Activated naive CD4-positive, alpha-beta T cell treated with anti-CD3 and anti-CD28 coated beads for 36 hours (primary cell): Measurements from ENCODE around the gene MICU1. TPM values are rescaled to one million over a fixed set of nuclear protein-coding genes. Genes with fewer than 3 reads are reported as not detected.
"Not testable (repeated sequence)": the region's sequence is repeated elsewhere in the genome, so short reads cannot be mapped to it uniquely, and the experiment has no call there.

Source experiments
- CTCF ChIA-PET: fragments of 350-600 bp; sonication (Branson Sonifier 250); formaldehyde crosslinking; loops from one replicate; lab custom pipeline; 2021; ENCODE audit warnings: antibody characterized with exemption; lab: Charles Lee
- DNase-seq: peaks from one replicate; pipeline ENCODE4 v3.0.0-alpha.2; 2020
- H3K27ac Mint-ChIP-seq: one replicate; pipeline ENCODE4 v1.8.0; 2021; ENCODE audit warnings: mild to moderate bottlenecking, mixed read lengths
- H3K27me3 Mint-ChIP-seq: one replicate; pipeline ENCODE4 v1.8.0; 2021; ENCODE audit warnings: low read depth, mixed read lengths
- H3K36me3 Mint-ChIP-seq: one replicate; pipeline ENCODE4 v1.8.0; 2021; ENCODE audit warnings: low read depth, mixed read lengths
- H3K4me1 Mint-ChIP-seq: one replicate; pipeline ENCODE4 v1.8.0; 2021; ENCODE audit warnings: low read depth, mixed read lengths
- H3K4me3 Mint-ChIP-seq: one replicate; pipeline ENCODE4 v1.8.0; 2021; ENCODE audit warnings: mild to moderate bottlenecking, moderate library complexity, mixed read lengths
- H3K9me3 Mint-ChIP-seq: one replicate; pipeline ENCODE4 v1.8.0; 2021; ENCODE audit warnings: mixed read lengths
- intact Hi-C: fragments of 100-400 bp; cut with micrococcal nuclease; formaldehyde crosslinking; loops from one replicate; pipeline ENCODE4 v1.15.1; 2023
- total RNA-seq, 2 experiments: library from RNA; stranded (reverse); gene quantifications; one replicate each; pipeline ENCODE4 v1.2.3, GENCODE V29; 2021

The MICU1 gene
- total RNA-seq, 2 experiments from 2014 or later, result 40.0 to 41.9 TPM

GRCh38 chr10:72389014-72389413, 236.9 kb downstream of the MICU1 start:
- no peak for DNase-seq
- H3K9me3 Mint-ChIP-seq, result no peaks in the 10 kb centered on the region
- H3K36me3 Mint-ChIP-seq, result peaks cover 2% of the 10 kb centered on the region
- no peaks in the 10 kb centered on the region for H3K4me1 Mint-ChIP-seq
- H3K4me3 Mint-ChIP-seq, result no peak overlapping the region
- H3K27ac Mint-ChIP-seq, result no peak overlapping the region
- H3K27me3 Mint-ChIP-seq, result no peaks in the 10 kb centered on the region
- CTCF ChIA-PET, result no interaction called here
- intact Hi-C loops, result no loop called here

GRCh38 chr10:72388062-72388461, 237.8 kb downstream of the MICU1 start:
- CTCF ChIA-PET, result no interaction called here
- H3K27ac Mint-ChIP-seq, result no peak overlapping the region
- H3K27me3 Mint-ChIP-seq, result no peaks in the 10 kb centered on the region
- no peaks in the 10 kb centered on the region for H3K4me1 Mint-ChIP-seq
- intact Hi-C loops, result no loop called here
- no peak for DNase-seq
- H3K36me3 Mint-ChIP-seq, result no peaks in the 10 kb centered on the region
- no peaks in the 10 kb centered on the region for H3K9me3 Mint-ChIP-seq
- no peak overlapping the region for H3K4me3 Mint-ChIP-seq

GRCh38 chr10:72386916-72387586, 238.8 kb downstream of the MICU1 start:
- no peaks in the 10 kb centered on the region for H3K27me3 Mint-ChIP-seq
- H3K4me1 Mint-ChIP-seq, result no peaks in the 10 kb centered on the region
- no peaks in the 10 kb centered on the region for H3K36me3 Mint-ChIP-seq
- CTCF ChIA-PET, result no interaction called here
- intact Hi-C loops, result no loop called here
- H3K27ac Mint-ChIP-seq, result no peak overlapping the region
- H3K9me3 Mint-ChIP-seq, result no peaks in the 10 kb centered on the region
- no peak for DNase-seq
- H3K4me3 Mint-ChIP-seq, result no peak overlapping the region

GRCh38 chr10:72385724-72386123, 240.2 kb downstream of the MICU1 start:
- no peaks in the 10 kb centered on the region for H3K27me3 Mint-ChIP-seq
- intact Hi-C loops, result no loop called here
- no peak overlapping the region for H3K27ac Mint-ChIP-seq
- no peaks in the 10 kb centered on the region for H3K9me3 Mint-ChIP-seq
- no peaks in the 10 kb centered on the region for H3K4me1 Mint-ChIP-seq
- H3K4me3 Mint-ChIP-seq, result no peak overlapping the region
- H3K36me3 Mint-ChIP-seq, result no peaks in the 10 kb centered on the region
- DNase-seq, result no peak
- CTCF ChIA-PET, result interaction anchor here (0.6 kb wide), 1 partner anchor 372 kb away, joined by 9 read pairs; no protein-coding TSS in a partner anchor

GRCh38 chr10:72384982-72385381, 240.9 kb downstream of the MICU1 start:
- H3K27ac Mint-ChIP-seq, DNase-seq, H3K4me3 Mint-ChIP-seq, CTCF ChIA-PET, H3K9me3 Mint-ChIP-seq, H3K4me1 Mint-ChIP-seq, intact Hi-C loops, H3K36me3 Mint-ChIP-seq, H3K27me3 Mint-ChIP-seq: not testable (repeated sequence)

GRCh38 chr10:72379776-72380175, 246.1 kb downstream of the MICU1 start:
- Mint-ChIP-seq H3K4me1 (no peaks in the 10 kb centered on the region), H3K36me3 (no peaks in the 10 kb centered on the region), H3K27ac (no peak overlapping the region), H3K9me3 (no peaks in the 10 kb centered on the region), H3K27me3 (no peaks in the 10 kb centered on the region), H3K4me3 (no peak overlapping the region)
- intact Hi-C loops, result no loop called here
- no peak for DNase-seq
- CTCF ChIA-PET, result interaction anchor here (1.3 kb wide), 1 partner anchor 15 kb away, joined by 6 read pairs; no protein-coding TSS in a partner anchor

- Mint-ChIP-seq H3K9me3 (no peaks in the 10 kb centered on the region), H3K4me1 (no peaks in the 10 kb centered on the region), H3K36me3 (no peaks in the 10 kb centered on the region), H3K4me3 (no peak overlapping the region), H3K27ac (no peak overlapping the region), H3K27me3 (no peaks in the 10 kb centered on the region)
- intact Hi-C loops, result no loop called here
- CTCF ChIA-PET, result interaction anchor here (1.3 kb wide), 1 partner anchor 14 kb away, joined by 6 read pairs; no protein-coding TSS in a partner anchor
- DNase-seq, result no peak
These were observed 246.8 kb downstream of the MICU1 start for GRCh38 chr10:72379062-72379461.

- DNase-seq, result no peak
- H3K36me3 Mint-ChIP-seq, result no peaks in the 10 kb centered on the region
- intact Hi-C loops, result no loop called here
- H3K9me3 Mint-ChIP-seq, result no peaks in the 10 kb centered on the region
- CTCF ChIA-PET, result interaction anchor here (0.8 to 1.2 kb wide), 3 partner anchors 10 to 459 kb away, joined by 3 to 6 read pairs (median 3); no protein-coding TSS in a partner anchor
- H3K27me3 Mint-ChIP-seq, result no peaks in the 10 kb centered on the region
- H3K4me3 Mint-ChIP-seq, result no peak overlapping the region
- H3K4me1 Mint-ChIP-seq, result peaks cover 2% of the 10 kb centered on the region
- H3K27ac Mint-ChIP-seq, result no peak overlapping the region
These were observed 250.3 kb downstream of the MICU1 start for GRCh38 chr10:72375585-72375984.

GRCh38 chr10:72375173-72375572, 250.7 kb downstream of the MICU1 start:
- Mint-ChIP-seq H3K4me3 (no peak overlapping the region), H3K4me1 (peaks cover 6% of the 10 kb centered on the region), H3K27ac (no peak overlapping the region), H3K36me3 (no peaks in the 10 kb centered on the region), H3K27me3 (no peaks in the 10 kb centered on the region), H3K9me3 (no peaks in the 10 kb centered on the region)
- no peak for DNase-seq
- intact Hi-C loops, result no loop called here
- CTCF ChIA-PET, result interaction anchor here (0.8 to 1.2 kb wide), 3 partner anchors 10 to 459 kb away, joined by 3 to 6 read pairs (median 3); no protein-coding TSS in a partner anchor

- H3K9me3 Mint-ChIP-seq, result no peaks in the 10 kb centered on the region
- H3K27me3 Mint-ChIP-seq, result no peaks in the 10 kb centered on the region
- no peak for DNase-seq
- CTCF ChIA-PET, result no interaction called here
- H3K36me3 Mint-ChIP-seq, result peaks cover 1% of the 10 kb centered on the region
- H3K4me1 Mint-ChIP-seq, result peaks cover 6% of the 10 kb centered on the region
- H3K27ac Mint-ChIP-seq, result no peak overlapping the region
- no peak overlapping the region for H3K4me3 Mint-ChIP-seq
- intact Hi-C loops, result no loop called here
These were observed 255.6 kb downstream of the MICU1 start for GRCh38 chr10:72370201-72370722.

GRCh38 chr10:72367301-72367960, 258.4 kb downstream of the MICU1 start:
- no peak for DNase-seq
- peaks cover 16% of the 10 kb centered on the region for H3K4me1 Mint-ChIP-seq
- no peaks in the 10 kb centered on the region for H3K27me3 Mint-ChIP-seq
- intact Hi-C loops, result no loop called here
- H3K9me3 Mint-ChIP-seq, result no peaks in the 10 kb centered on the region
- no peak overlapping the region for H3K4me3 Mint-ChIP-seq
- CTCF ChIA-PET, result no interaction called here
- H3K36me3 Mint-ChIP-seq, result peaks cover 1% of the 10 kb centered on the region
- peak overlapping the region; percentile 4 for H3K27ac Mint-ChIP-seq

GRCh38 chr10:72365106-72365895, 260.6 kb downstream of the MICU1 start:
- peaks cover 12% of the 10 kb centered on the region for H3K4me1 Mint-ChIP-seq

More at GRCh38 chr10:72365106-72365895, 260.6 kb downstream of the MICU1 start:
- intact Hi-C loops, result no loop called here
- no peak overlapping the region for H3K27ac Mint-ChIP-seq
- H3K4me3 Mint-ChIP-seq, result no peak overlapping the region
- H3K9me3 Mint-ChIP-seq, result no peaks in the 10 kb centered on the region
- no peak for DNase-seq
- peaks cover 1% of the 10 kb centered on the region for H3K36me3 Mint-ChIP-seq
- no peaks in the 10 kb centered on the region for H3K27me3 Mint-ChIP-seq
- CTCF ChIA-PET, result interaction anchor here (0.6 to 3.7 kb wide), 19 partner anchors 8 to 806 kb away, joined by 3 to 45 read pairs (median 4); no protein-coding TSS in a partner anchor
